ENCODE results near the gene SDK1. TPM values are rescaled to one million over a fixed set of nuclear protein-coding genes. Genes with fewer than 3 reads are reported as not detected.

SDK1 gene
- total and polyA plus RNA-seq, 2 of the 8 experiments (the other 6 are each of a cell fraction or from before 2014, with no cell fraction given): 3.3 to 7.2 TPM

GRCh38 chr7:3951316-3952055 lies 650.4 kb downstream of the SDK1 start (continued):
- TF ChIP-seq BCL11A (IDR thresholded peaks at IDR 0.05; ENCODE audit: low read depth in 2 of 2, low read length in 2 of 2) (no peak), CHD2 (IDR thresholded peaks at IDR 0.05; ENCODE audit: low read length) (no peak), POLR2A (IDR thresholded peaks at IDR 0.05; ENCODE audit: control extremely low read depth in 1 of 2, low read depth in 2 of 2, low read length in 2 of 2) (no peak), GABPA (IDR thresholded peaks at IDR 0.05; ENCODE audit: borderline replicate concordance, insufficient read depth, low read length) (no peak)
